GM21515 (cell line): ENCODE measurements around the gene MAST2.
"Not testable (repeated sequence)": the region's sequence is repeated elsewhere in the genome, so short reads cannot be mapped to it uniquely, and the experiment has no call there.

Source experiments
- ATAC-seq: cut with Tn5 transposase; IDR thresholded peaks from one replicate; pipeline ENCODE4 v1.9.1; 2021; ENCODE audit not compliant: unreplicated experiment

MAST2 gene

GRCh38 chr1:46057215-46057614 is 253.8 kb downstream of the MAST2 start:
- ATAC-seq = not testable (repeated sequence)

- ATAC-seq = no peak
Measured at GRCh38 chr1:46057781-46058180, 254.4 kb downstream of the MAST2 start.

GRCh38 chr1:46058936-46059335 is 255.5 kb downstream of the MAST2 start:
- ATAC-seq = no peak

GRCh38 chr1:46061146-46061545 is 257.7 kb downstream of the MAST2 start:
- no peak for ATAC-seq

- no peak for ATAC-seq
Measured at GRCh38 chr1:46062651-46063319, 259.4 kb downstream of the MAST2 start.

- no peak for ATAC-seq
Measured at GRCh38 chr1:46064708-46065107, 261.3 kb downstream of the MAST2 start.

GRCh38 chr1:46065405-46065804 is 262.0 kb downstream of the MAST2 start:
- no peak for ATAC-seq

- ATAC-seq = no peak
Measured at GRCh38 chr1:46067652-46068051, 264.2 kb downstream of the MAST2 start.

- ATAC-seq = no peak
Measured at GRCh38 chr1:46068525-46068924, 265.1 kb downstream of the MAST2 start.

- no peak for ATAC-seq
Measured at GRCh38 chr1:46070164-46070814, 266.9 kb downstream of the MAST2 start.

GRCh38 chr1:46072975-46073374 is 269.6 kb downstream of the MAST2 start:
- no peak for ATAC-seq

- no peak for ATAC-seq
Measured at GRCh38 chr1:46076343-46076742, 272.9 kb downstream of the MAST2 start.

GRCh38 chr1:46077644-46078043 is 274.2 kb downstream of the MAST2 start:
- ATAC-seq = no peak

- ATAC-seq = no peak
Measured at GRCh38 chr1:46080257-46080656, 276.8 kb downstream of the MAST2 start.

- no peak for ATAC-seq
Measured at GRCh38 chr1:46081206-46081605, 277.8 kb downstream of the MAST2 start.

- no peak for ATAC-seq
Measured at GRCh38 chr1:46081619-46082018, 278.2 kb downstream of the MAST2 start.

- ATAC-seq = no peak
Measured at GRCh38 chr1:46083579-46083978, 280.2 kb downstream of the MAST2 start.

- no peak for ATAC-seq
Measured at GRCh38 chr1:46084553-46085451, 281.4 kb downstream of the MAST2 start.
